Liver (tissue), 2 donors: ENCODE results near the gene XCR1.

Experiments
- SP1 ChIP-seq: IDR thresholded peaks from 2 replicates; pipeline ENCODE4 v1.6.1; 2018; ENCODE audit warnings: antibody characterized with exemption, mild to moderate bottlenecking
- YY1 ChIP-seq: IDR thresholded peaks from 2 replicates; pipeline ENCODE4 v1.6.1; 2016; ENCODE audit warnings: antibody characterized with exemption, mild to moderate bottlenecking
- donor health status: healthy.

GRCh38 chr3:46061887-46062286 lies 34.6 kb upstream of the XCR1 start:
- no peak for TF ChIP-seq YY1
- no peak for TF ChIP-seq SP1
